ENCODE results near the gene CCR9.

The CCR9 gene

DNA sequence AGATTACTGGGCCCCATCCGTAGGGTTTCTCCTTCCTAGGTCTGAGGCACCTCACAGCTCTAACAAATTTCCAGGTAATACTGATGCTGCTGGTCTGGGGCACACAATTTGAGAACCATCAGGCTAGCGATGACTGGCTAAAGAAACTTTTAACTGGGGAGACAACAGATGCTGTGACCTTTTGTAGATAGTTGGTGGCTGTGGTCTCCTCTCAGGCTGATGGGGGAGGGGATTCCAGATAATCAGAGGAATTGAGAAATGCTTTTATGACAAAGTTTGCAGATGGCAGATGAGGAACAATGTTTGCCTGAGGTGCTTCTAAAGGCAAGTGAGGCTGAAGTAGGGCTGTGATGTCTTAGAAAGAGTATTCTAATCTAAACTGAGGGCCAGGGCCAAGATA is 13.8 kb upstream of the CCR9 start:
- no peak for DNase-seq (ENCODE audit: low read depth)

DNA sequence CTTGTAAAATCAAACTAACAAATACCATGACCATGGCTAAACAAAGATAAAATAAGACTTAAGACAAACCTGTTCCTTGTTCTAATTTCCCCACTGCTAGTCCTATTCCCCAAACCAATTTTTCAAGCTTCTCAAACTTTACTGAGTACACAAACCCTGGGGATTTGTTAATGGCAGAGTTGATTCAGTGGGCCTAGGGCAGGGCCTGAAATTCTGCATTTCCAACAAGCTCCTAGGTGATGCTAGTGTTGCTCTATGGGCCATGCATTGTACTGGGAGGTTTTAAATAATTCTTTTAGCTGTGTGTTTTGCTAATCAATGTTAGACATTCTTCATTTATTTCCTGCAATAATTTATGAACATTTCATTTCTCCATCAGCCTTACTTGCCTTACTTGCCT is 13.3 kb upstream of the CCR9 start:
- no peak for DNase-seq (ENCODE audit: low read depth)

DNA sequence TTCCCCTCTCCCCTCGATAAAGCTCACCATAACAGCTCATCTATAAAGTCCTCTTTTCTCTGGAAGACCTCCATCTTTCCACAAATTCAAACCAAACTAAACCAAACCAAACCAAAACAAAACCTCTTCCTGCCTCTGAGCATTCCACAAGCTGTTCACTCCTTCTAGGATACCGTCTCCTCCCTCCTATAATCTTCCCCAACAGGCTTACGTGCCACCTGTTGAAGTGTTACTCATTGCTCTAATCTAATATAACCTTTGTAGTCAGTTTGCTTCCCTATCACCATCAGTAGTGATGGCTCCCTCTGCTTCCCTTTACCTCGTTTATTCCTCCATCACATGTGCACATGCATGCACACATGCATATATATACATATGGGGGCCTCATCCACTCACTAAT is 12.7 kb upstream of the CCR9 start:
- DNase-seq (ENCODE audit: low read depth), result no peak

DNA sequence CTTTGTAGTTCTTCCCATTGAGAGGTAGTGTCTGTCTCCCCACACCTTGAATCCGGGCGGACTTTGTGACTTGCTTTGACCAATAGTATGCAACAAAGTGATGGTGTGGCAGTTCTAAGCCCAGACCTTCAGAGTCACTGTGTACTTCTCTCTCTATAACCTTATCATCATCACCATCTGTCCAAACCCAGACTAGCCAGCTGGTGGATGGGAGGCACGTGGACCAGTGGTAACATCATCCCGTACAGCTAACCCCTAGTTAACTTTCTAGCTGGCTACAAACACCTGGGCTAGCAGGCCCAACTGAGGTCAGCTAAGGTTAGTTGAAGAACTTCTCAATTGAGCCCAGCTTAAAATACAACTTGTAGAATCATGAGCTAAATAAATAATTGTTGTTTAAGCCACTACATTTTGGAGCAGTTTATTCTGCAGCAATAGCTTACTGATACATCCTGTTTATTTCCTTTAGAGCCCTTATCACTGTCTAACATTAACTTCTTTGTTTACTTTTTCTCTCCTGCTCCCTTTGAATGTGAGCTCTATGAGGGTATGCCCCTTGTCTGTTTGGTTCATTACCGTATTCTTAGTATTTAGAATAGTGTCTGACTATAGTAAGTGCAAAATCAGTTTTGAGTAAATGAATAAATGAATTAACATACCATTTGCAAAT is 11.5 kb upstream of the CCR9 start:
- no peak for DNase-seq (ENCODE audit: low read depth)

DNA sequence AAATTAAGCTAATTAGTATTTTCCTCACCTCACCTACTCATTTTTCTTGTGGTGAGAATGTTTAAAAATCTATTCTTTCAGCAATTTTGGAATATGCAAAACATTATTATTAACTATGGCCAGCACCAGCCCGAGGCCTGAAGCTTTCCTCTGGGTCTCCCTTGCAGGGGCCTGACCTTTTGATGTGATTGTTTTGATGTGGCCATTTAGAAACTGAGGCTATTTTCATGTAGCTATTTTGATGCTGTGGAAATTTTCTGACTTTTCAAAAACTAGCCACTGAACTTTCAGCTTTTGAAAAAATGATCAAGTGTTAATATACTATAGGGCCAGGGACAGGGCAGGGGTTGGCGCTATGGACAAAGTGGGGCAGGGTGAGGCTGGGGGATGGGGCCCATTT is 8.2 kb upstream of the CCR9 start:
- DNase-seq (ENCODE audit: low read depth), result no peak

DNA sequence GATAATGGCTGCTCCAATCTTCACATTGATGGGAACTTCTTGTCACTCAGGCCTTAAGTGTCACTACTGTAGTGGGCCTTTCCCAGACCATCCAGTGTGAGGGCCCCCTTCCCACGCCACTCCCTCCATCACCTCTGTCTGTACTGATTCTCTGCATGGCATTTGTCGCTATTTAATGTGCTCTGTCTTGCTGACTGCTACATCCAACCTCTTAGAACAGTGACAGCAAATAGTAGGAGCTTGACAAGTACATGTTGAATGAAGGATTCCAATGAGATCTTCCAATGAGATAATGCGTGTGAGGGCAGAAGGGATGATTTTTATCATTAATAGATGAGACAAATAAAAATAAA is 5.6 kb upstream of the CCR9 start:
- no peak for DNase-seq (ENCODE audit: low read depth)

DNA sequence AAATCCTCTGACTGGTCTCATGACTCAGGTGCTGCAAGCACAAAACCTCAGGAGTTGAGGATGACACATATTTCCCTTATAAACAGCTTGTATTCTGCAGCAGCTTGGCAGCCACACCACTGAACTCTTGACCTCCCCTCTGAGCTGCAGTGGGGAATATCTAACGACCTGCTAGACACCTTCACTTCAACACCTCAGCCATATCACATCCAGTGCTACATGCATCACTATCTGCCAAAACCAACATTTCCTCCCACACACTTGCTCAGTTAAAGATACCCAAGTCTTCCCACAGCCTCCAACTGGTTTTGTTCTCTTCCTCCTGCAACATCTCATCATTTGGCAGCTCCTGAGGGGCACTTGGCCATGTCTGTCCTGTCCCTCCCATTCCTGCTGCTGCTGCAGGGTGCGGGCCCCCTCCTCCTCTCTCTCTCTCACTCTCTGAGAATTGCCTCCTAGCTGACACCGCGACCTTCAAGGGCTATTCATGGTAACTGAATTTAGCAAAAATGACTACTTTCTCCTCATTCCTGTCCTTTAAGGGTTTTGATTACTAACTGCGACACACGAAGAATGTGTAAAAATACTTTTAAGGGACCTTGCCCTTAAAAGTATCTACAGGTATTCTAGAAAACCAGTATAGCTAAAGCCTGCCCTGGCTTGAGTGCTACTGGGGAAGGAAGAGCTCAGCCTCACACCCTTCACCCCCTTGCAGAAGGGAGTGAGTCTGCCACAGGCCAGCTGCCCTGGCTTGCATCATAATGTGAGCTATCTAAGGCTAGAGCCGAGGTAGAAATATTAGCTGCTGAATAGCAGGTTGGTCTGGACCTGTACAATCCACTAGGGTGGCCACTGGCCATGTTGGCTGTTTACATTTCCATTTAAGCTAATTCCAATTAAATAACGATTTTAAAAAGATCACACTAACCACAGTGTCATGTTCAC is 5.0 kb upstream of the CCR9 start:
- no peak for DNase-seq (ENCODE audit: low read depth)

DNA sequence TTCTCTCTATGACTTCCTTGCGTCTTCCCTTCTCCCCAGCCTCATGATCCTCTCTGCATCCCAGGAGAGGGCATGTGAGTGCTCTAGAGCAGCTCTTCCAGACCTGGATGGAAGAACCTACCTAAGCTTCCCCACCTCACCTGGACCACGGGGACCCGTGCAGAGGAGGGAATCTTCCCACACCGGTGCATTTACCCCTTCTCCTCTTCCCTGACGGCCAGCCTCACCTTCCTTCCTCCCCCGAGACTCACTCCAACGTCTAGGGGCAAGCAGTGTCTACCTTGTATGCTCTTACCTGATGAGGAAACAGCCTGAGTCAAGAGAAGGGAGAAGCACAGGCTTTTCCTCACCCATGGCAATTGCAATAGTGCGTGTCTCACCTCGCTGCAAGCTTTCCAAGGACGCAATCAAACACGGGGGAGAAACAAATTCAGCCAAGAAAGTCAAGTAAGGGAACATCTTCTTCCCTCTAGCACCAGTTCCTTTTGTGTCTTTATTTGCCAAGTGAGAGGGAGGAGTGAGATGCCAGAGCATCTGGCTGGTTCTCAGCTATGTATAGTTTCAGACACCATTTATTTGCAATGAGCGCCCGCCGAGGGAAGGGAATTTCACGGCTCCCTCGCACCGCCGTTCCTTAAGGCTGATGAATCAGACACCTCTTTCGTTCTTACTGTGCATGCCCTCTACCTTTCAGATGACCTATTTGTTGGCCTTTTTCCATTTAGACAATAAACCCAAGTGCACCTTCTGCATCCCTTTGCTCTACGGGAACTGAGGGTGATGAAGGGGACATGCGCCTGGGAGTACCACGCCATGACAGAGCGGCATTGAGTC is 1.8 kb upstream of the CCR9 start:
- no peak for DNase-seq (ENCODE audit: low read depth)

DNA sequence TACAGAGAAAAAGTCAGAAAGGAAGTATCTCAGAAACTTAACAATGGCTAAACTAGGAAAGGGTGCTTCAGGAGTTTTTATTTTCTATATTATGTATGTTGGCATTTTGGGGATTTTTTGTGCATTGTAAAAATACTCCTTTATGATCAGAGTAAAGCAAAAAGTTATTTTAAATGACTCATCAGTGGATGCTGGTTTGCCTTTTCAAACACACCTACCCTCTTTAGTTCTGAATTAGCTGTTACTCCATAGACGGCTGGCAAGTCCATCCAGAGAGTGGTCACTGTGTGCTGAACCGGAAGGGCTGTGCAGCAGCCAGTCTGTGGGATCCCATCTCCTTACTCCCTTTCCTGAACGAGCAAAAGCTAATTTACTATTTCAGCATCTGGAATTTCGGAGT is 942 bp downstream of the CCR9 start:
- no peak for DNase-seq (ENCODE audit: low read depth)

DNA sequence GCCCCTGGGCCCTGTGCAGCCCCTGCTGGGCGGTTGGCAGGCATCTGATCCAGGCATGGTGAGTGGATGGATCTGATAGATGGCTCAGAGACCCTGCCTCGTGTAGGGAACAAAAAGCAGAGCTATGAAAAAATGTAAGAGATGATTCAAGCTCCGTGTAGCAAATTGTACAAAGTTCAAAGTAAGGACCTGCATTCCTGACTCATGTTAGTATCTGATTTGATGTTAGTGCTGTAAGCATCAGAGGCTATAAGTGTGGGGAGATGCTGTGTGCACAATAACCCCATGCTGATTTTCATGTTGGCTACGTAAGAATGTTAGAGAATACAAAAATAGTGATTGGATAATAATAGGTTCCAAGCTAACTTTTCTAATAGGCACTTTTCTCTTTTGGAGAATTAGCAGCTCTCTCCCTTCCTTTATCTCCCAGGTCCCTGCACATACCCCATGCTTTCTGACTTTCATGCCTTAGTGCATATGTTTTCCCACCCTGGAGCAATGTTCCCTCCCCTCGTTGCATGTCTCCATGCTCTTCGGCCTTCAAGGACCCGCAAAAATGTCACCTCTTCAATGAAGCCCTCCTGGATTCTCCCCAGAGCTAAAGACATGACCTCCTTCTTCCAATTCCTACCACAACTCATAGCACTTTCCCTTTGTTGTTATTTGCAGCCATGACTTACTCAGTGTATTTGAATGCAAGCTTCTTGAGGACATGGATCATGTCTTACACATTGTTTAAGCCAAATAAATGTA is 1.6 kb downstream of the CCR9 start:
- DNase-seq (ENCODE audit: low read depth), result no peak

DNA sequence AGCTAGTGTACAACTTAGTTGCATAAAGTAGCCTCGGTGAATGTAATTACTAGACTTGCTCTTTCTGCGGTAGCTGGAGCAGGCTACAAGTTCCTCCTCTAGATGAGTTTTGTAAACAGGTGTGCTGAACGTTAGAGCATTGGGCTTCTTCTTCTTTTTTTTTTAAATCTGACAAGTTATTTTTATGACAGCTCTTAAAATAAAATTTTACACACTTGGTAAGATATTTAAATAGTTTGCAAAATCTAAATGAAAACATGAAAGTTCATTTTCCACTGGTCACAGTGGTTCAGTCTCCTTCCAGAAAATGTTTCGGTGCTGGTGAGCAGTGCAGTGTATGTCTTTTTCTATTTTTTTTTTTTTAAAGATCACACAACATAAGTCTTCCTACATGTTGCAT is 3.0 kb downstream of the CCR9 start:
- DNase-seq (ENCODE audit: low read depth), result no peak

DNA sequence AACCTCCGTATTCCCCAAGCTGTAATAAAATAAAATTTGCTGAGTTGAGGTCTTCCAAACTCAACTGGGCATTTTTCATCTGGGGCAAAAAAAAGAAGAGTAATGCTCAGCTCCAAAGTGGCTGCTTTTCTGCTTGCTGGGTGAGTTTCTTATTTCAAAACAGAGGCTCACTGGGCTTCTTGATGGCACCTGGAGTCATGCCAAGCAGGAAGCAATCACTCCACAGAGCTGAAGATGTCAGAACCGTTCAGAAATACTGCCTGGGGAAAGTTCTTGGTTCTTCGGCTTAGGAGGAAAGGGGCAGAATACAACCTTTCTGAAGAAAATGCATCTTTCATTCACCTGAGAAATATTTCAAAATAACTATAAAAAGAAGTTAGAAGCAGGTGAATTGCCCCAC is 4.1 kb downstream of the CCR9 start:
- no peak for DNase-seq (ENCODE audit: low read depth)

DNA sequence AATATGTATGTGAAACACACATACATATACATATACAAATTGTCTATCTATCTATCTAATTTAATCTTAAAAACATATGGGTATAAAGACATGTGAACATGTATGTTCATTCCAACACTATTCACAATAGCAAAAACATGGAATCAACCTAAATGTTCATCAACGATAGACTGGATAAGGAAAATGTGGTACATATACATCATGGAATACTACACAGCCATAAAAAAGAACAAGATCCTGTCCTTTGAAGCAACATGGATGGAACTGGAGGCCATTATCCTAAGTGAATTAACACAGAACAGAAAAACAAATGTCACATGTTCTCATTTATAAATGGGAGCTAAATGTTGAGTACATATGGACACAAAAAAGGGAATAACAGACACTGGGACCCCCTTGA is 5.8 kb downstream of the CCR9 start:
- no peak for DNase-seq (ENCODE audit: low read depth)

DNA sequence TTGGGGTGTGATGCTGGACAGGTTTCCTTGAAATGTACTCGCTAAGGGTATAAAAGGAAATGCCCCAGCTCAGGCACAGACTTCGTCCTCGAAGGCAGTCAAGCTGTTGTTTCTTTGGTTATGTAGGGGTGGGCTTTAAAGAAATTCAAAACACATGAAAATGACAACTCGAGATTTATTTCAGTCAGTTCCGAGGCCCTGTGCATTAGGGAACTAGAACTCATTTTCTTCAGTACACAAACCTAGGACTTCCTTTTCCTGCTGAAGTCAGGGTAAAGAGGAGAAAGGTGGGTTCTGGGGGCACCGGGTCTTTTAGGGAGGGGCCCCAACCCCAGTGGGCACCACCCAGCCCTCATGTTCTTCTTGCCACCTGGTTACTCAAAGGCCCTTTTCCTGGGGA is 7.7 kb downstream of the CCR9 start:
- no peak for DNase-seq (ENCODE audit: low read depth)

DNA sequence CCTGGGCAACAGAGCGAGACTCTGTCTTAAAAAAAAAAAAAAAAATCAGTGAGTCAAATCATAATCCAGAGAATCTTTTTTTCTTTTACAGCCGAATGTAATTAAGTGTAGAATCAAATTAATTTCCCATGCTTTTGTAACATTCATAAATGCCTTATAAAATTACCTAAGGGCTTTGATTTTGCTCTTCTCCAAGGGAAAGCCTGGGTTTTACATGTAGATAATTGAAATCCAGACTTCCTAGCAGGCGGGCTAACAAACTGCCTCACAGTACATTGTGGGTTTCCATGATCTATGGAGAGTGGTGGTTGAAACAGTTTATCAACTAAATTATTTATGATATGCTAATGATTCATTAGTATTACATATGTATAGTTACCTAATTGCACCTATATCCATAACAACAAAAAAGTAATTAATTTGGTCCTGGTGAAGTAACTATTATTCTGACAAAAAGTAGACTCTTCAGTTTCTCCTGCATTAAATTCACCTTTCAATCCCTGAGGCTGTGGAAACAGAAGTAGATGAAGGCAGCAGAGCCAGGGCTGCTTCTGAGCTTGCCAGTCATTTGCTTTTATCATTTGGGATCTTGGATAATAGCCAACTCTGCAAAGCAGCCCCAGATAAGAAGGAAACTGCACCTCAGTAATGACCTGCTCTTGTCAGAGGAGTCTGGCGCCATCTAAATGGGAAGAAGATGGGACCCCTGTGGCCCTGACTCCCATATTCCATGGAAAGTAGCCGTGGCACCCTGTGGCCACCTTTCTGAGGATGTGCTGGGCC is 9.5 kb downstream of the CCR9 start:
- no peak for DNase-seq (ENCODE audit: low read depth)

DNA sequence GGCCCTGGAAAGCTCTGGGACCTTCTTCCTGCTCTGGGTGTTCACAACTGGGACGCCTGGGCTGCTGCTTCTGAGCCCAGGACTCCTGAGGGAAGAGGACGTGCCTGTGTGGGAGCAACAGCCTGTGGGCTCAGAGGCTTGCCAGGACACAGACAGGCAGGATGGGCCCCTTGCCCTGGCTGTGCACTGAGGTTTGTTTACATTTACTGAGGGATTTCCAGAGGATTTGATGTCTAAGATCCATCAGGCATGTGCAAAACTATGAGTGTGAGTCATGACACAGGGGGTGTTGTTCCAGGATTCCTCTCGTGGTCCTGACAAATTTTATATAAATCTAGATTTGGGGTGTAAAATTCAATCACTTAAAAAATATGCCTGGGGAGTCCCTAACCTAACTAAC is 10.6 kb downstream of the CCR9 start:
- no peak for DNase-seq (ENCODE audit: low read depth)

DNA sequence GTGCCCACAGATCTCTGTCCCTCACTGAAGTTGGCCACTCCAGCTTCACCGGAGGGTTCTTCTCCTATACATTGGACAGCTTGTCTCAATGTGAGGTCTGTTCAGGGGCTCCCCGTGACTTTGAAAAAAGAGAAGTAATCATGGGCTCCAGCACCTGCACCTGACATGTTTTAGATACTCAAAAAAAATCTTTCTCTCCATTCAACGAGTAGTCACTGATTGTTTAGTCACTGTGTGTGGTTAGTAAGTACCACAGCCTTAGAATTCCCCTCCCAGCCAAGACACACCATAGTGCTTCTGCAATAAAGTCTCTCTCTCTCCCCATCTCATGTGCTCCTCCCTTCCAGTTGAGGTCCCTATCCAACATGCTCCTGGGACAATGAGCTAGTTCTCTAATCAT is 18.6 kb downstream of the CCR9 start:
- no peak for DNase-seq (ENCODE audit: low read depth)

DNA sequence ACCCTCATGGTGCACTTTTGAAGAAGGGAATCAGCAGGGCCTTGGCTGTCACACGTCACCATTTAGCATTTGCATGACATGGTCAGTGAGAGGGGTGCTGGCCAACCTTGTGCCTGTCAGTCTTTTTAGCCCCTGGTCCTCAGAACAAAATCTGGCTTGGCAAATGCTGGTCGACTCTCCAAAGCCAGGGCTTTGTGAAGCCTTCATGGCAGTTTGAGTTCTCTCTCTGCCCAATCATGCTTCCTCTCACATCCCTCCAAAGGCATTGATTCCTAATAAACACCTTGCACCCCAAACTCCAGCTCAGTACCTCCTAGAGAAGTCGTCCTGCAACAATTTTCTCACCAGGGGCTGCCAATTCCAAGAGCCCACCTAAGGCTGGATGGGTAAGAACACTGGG is 19.4 kb downstream of the CCR9 start:
- DNase-seq (ENCODE audit: low read depth), result no peak

DNA sequence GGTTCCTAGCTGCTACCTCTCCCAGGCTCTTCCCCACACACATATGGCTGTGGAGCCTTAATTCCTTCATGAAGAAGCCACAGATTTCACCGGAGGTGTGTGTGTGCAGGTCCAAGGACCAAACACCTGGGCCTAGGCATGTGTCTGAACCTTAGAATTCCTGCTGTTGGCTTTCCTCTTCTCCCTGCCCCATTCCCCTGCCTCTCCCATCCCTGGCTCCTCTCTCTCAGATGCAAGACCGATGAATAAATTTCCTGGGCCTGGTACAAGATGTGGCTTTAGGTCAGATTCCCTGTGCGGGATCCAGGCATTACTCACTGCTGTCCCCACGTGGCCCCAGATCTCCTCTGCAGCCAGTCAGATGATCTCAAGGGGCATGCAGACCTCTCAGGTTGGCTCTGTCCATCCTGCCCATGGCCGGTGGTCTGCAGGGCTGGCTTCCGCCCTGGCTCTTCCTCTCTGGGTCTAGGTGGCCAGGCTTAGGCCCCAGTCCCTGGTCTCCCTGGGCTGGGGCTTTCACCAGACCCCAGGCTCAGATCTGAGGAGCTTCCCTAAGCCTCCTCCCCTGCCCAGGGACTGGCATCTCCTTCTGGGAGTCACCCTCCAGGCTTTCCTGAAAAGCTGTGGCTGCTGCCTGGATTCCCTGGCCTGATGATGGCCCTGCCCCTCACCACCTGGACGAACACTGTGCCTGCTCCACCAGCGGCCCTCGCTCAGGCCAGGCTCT is 20.5 kb downstream of the CCR9 start:
- no peak for DNase-seq (ENCODE audit: low read depth)

Measured in stimulated activated CD8-positive, alpha-beta memory T cell treated with anti-CD3 and anti-CD28 coated beads, Interleukin-15, amount 100 ng/mL, for 24 hours (primary cell).